Mesenchymal stem cell (in vitro differentiated cells and primary cell): ENCODE results near the gene MAPK8.
"Not testable (repeated sequence)": the region's sequence is repeated elsewhere in the genome, so short reads cannot be mapped to it uniquely, and the experiment has no call there.

Experiments
- DNase-seq: peaks from one replicate; pipeline ENCODE4 v3.0.0-alpha.2; 2013
- H2AFZ ChIP-seq: one replicate; pipeline ENCODE4 v1.6.1; 2013; ENCODE audit warnings: low read depth, mild to moderate bottlenecking, control low read depth, inconsistent platforms, low read length, moderate library complexity
- H2AK5ac ChIP-seq: 2 replicates; pipeline ENCODE4 v1.6.1; 2013; ENCODE audit warnings: low read length, moderate library complexity, mild to moderate bottlenecking, inconsistent platforms; ENCODE audit not compliant: severe bottlenecking
- H2BK120ac ChIP-seq: one replicate; pipeline ENCODE4 v1.6.1; 2013; ENCODE audit warnings: low read depth, mild to moderate bottlenecking, inconsistent platforms, low read length, moderate library complexity
- H2BK12ac ChIP-seq, 2 experiments: one replicate each; pipeline ENCODE4 v1.6.1; 2013; ENCODE audit warnings: inconsistent platforms in 2 of 2, low read length in 2 of 2, mild to moderate bottlenecking in 2 of 2, moderate library complexity in 2 of 2, control low read depth in 1 of 2
- H2BK15ac ChIP-seq: one replicate; pipeline ENCODE4 v1.6.1; 2013; ENCODE audit warnings: mild to moderate bottlenecking, low read depth, inconsistent platforms; ENCODE audit not compliant: poor library complexity, severe bottlenecking
- H2BK5ac ChIP-seq: 2 replicates; pipeline ENCODE4 v1.6.1; 2013; ENCODE audit warnings: low read depth, mild to moderate bottlenecking, low read length, control low read depth, inconsistent platforms; ENCODE audit not compliant: poor library complexity, severe bottlenecking
- H3K14ac ChIP-seq, 2 experiments: one replicate each; pipeline ENCODE4 v1.6.1; 2013; ENCODE audit warnings: inconsistent platforms in 2 of 2, low read length in 2 of 2, control low read depth in 1 of 2, mild to moderate bottlenecking in 1 of 2, moderate library complexity in 1 of 2
- H3K18ac ChIP-seq, 2 experiments: one replicate each; pipeline ENCODE4 v1.6.1; 2013; ENCODE audit warnings: inconsistent platforms in 2 of 2, low read length in 2 of 2, control low read depth in 1 of 2, low read depth in 1 of 2, mild to moderate bottlenecking in 1 of 2
- H3K23ac ChIP-seq, 2 experiments: one replicate each; pipeline ENCODE4 v1.6.1; 2013; ENCODE audit warnings: inconsistent platforms in 2 of 2, low read length in 2 of 2, mild to moderate bottlenecking in 2 of 2, moderate library complexity in 2 of 2, control low read depth in 1 of 2
- H3K27ac ChIP-seq: 2 replicates; pipeline ENCODE4 v1.5.1; 2013; ENCODE audit warnings: mild to moderate bottlenecking, moderate library complexity, low read length, control low read depth, inconsistent platforms; ENCODE audit not compliant: poor library complexity, severe bottlenecking
- H3K27me3 ChIP-seq, 2 experiments: 2 replicates each; pipeline versions ENCODE4 v1.6.1 to v1.7.0; 2013; ENCODE audit warnings: low read length in 2 of 2, mild to moderate bottlenecking in 2 of 2, moderate library complexity in 2 of 2, control low read depth in 1 of 2, inconsistent platforms in 1 of 2; ENCODE audit not compliant: control insufficient read depth in 1 of 2, insufficient read depth in 1 of 2
- H3K36me3 ChIP-seq, 2 experiments: 2 replicates each; pipeline versions ENCODE4 v1.6.1 to v1.7.0; 2013; ENCODE audit warnings: low read length in 2 of 2, control low read depth in 1 of 2, inconsistent platforms in 1 of 2, low read depth in 1 of 2, mild to moderate bottlenecking in 1 of 2; ENCODE audit not compliant: insufficient read depth in 2 of 2, control insufficient read depth in 1 of 2
- H3K4ac ChIP-seq, 2 experiments: one replicate each; pipeline ENCODE4 v1.6.1; 2013; ENCODE audit warnings: inconsistent platforms in 2 of 2, low read length in 2 of 2, mild to moderate bottlenecking in 2 of 2, moderate library complexity in 2 of 2, control low read depth in 1 of 2, low read depth in 1 of 2
- H3K4me1 ChIP-seq: 2 replicates; pipeline ENCODE4 v1.6.1; 2013; ENCODE audit warnings: low read depth, low read length, control low read depth; ENCODE audit not compliant: control insufficient read depth, insufficient read depth
- H3K4me2 ChIP-seq: 2 replicates; pipeline ENCODE4 v1.6.1; 2013; ENCODE audit warnings: low read length, mild to moderate bottlenecking, inconsistent platforms; ENCODE audit not compliant: poor library complexity, severe bottlenecking
- H3K4me3 ChIP-seq, 2 experiments: 2 replicates each; pipeline versions ENCODE4 v1.5.1 to v1.7.0; 2013; ENCODE audit warnings: low read length in 2 of 2, mild to moderate bottlenecking in 2 of 2, control low read depth in 1 of 2, low read depth in 1 of 2; ENCODE audit not compliant: insufficient read depth in 1 of 2
- H3K79me1 ChIP-seq: replicated peaks from 2 replicates; pipeline ENCODE4 v1.6.1; 2013; ENCODE audit warnings: mild to moderate bottlenecking, control low read depth, low read length, inconsistent platforms; ENCODE audit not compliant: poor library complexity, severe bottlenecking
- H3K9ac ChIP-seq: 2 replicates; pipeline ENCODE4 v1.7.0; 2013; ENCODE audit warnings: mild to moderate bottlenecking, low read length, moderate library complexity
- H3K9me3 ChIP-seq: 2 replicates; pipeline ENCODE4 v1.7.0; 2013; ENCODE audit warnings: mild to moderate bottlenecking, low read length; ENCODE audit not compliant: control insufficient read depth
- H4K8ac ChIP-seq: one replicate; pipeline ENCODE4 v1.6.1; 2013; ENCODE audit warnings: inconsistent platforms, mild to moderate bottlenecking, low read length, moderate library complexity
- H4K91ac ChIP-seq: one replicate; pipeline ENCODE4 v1.6.1; 2013; ENCODE audit warnings: mild to moderate bottlenecking, low read length, inconsistent platforms
- WGBS: methylation state at CpG from one replicate; pipeline ENCODE4 v1.1.7; 2013; ENCODE audit warnings: mixed read lengths; 5-methylcytosine and 5-hydroxymethylcytosine counted together

MAPK8 gene

GRCh38 chr10:48277093-48277492 is 29.4 kb upstream of the MAPK8 start:
- Histone ChIP-seq H3K27me3 (peaks cover 7 to 31% of the 10 kb centered on the region in 2 experiments), H2AK5ac (no peak overlapping the region), H3K18ac (no peak overlapping the region), H3K4me3 (no peak overlapping the region), H3K79me1 (no peaks in the 10 kb centered on the region), H3K9me3 (no peaks in the 10 kb centered on the region), H3K14ac (no peak overlapping the region), H3K9ac (no peak overlapping the region), H3K36me3 (no peaks in the 10 kb centered on the region), H4K8ac (no peak overlapping the region), H2AFZ (no peak overlapping the region), H3K4me1 (no peaks in the 10 kb centered on the region), H3K4me2 (no peak overlapping the region), H2BK12ac (no peak overlapping the region), H2BK5ac (no peak overlapping the region), H4K91ac (no peak overlapping the region), H3K23ac (no peak overlapping the region), H2BK120ac (no peak overlapping the region), H3K27ac (no peak overlapping the region), H3K4ac (no peak overlapping the region), H2BK15ac (no peak overlapping the region)
- WGBS = no CpG with 5 or more reads among the region's 1 CpG
- DNase-seq = no peak

DNA sequence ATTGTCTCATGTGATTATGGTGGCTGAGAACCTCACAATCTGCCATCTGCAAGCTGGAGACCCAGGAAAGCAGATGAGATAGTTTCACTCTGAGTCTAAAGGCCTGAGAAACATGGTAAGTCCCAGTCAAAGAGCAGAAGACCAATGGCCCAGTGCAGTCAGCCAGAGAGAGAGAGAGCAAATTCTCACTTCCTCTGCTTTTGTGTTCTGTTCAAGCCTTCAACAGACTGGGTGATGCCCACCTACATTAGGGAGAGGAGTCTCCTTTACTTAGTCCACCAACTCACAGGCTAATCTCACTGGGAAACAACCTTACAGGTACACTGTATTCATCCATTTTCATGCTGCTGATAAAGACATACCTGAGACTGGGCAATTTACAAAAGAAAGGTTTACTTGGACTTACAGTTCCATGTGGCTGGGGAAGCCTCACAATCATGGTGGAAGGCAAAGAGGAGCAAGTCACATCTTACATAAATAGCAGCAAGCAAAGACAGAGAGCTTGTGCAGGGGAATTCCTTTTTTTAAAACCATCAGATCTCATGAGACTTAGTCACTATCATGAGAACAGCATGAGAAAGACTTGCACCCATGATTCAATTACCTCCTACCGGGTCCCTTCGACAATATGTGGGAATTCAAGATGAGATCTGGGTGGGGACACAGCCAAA is 27.3 kb upstream of the MAPK8 start:
- H2BK12ac ChIP-seq = no peak overlapping the region
- H3K4me2 ChIP-seq = no peak overlapping the region
- peaks cover 7% of the 10 kb centered on the region for H3K9me3 ChIP-seq
- no peak overlapping the region for H3K14ac ChIP-seq
- H3K9ac ChIP-seq = no peak overlapping the region
- H2AFZ ChIP-seq = no peak overlapping the region
- no peak overlapping the region for H4K8ac ChIP-seq
- H3K79me1 ChIP-seq = no peaks in the 10 kb centered on the region
- H2AK5ac ChIP-seq = no peak overlapping the region
- no peak overlapping the region for H4K91ac ChIP-seq
- no peak overlapping the region for H2BK5ac ChIP-seq
- no peak overlapping the region for H3K18ac ChIP-seq
- H3K27me3 ChIP-seq = peaks cover 8 to 18% of the 10 kb centered on the region in 2 experiments
- no peak for DNase-seq
- no peak overlapping the region for H2BK120ac ChIP-seq
- H2BK15ac ChIP-seq = no peak overlapping the region
- no peaks in the 10 kb centered on the region for H3K36me3 ChIP-seq
- H3K4me1 ChIP-seq = no peaks in the 10 kb centered on the region
- H3K4ac ChIP-seq = no peak overlapping the region
- no peak overlapping the region for H3K27ac ChIP-seq
- 71% methylated on average over 2 of the region's 2 CpGs for WGBS
- no peak overlapping the region for H3K23ac ChIP-seq
- H3K4me3 ChIP-seq = no peak overlapping the region

GRCh38 chr10:48281697-48282096 is 24.8 kb upstream of the MAPK8 start:
- not testable (repeated sequence) for H2AFZ ChIP-seq, H3K23ac ChIP-seq, H3K4me2 ChIP-seq, H4K8ac ChIP-seq, H2BK12ac ChIP-seq, H4K91ac ChIP-seq, H3K18ac ChIP-seq, H3K4me3 ChIP-seq, H3K27ac ChIP-seq, H3K9ac ChIP-seq, H2BK15ac ChIP-seq, DNase-seq, H3K79me1 ChIP-seq, H2BK5ac ChIP-seq, H2BK120ac ChIP-seq, H3K4me1 ChIP-seq, H3K36me3 ChIP-seq, H3K4ac ChIP-seq, H3K14ac ChIP-seq, H2AK5ac ChIP-seq
- 69% methylated on average over 3 of the region's 4 CpGs for WGBS
- Histone ChIP-seq H3K9me3 (peaks cover 15% of the 10 kb centered on the region), H3K27me3 (peaks cover 22 to 31% of the 10 kb centered on the region in 2 experiments)

DNA sequence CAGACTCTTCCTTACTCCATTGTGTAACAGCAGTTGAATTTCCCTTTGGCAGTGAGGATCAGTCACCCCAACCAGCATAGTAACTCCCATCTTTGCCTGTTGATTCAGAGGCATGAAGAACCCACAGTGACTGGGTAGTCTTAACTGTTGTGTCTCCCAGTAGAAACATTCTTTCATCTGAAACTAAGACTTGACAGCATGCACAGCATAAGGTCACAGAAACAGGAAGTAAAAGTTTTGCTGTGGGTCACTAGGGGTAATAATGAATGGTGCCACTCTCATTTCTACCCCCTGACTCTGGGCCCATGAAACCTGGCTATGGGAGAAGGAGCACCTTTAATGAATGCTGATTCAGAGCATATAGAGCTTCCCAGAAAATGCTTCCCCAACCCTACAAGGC is 23.6 kb upstream of the MAPK8 start:
- DNase-seq = no peak
- no peak overlapping the region for H2AFZ ChIP-seq
- H3K79me1 ChIP-seq = no peaks in the 10 kb centered on the region
- no peaks in the 10 kb centered on the region for H3K36me3 ChIP-seq
- no peaks in the 10 kb centered on the region for H3K4me1 ChIP-seq
- no peak overlapping the region for H2AK5ac ChIP-seq
- no peak overlapping the region for H3K9ac ChIP-seq
- H3K18ac ChIP-seq = no peak overlapping the region
- no peak overlapping the region for H2BK120ac ChIP-seq
- H3K9me3 ChIP-seq = peaks cover 15% of the 10 kb centered on the region
- no peak overlapping the region for H4K8ac ChIP-seq
- no peak overlapping the region for H4K91ac ChIP-seq
- no peak overlapping the region for H3K4me2 ChIP-seq
- H3K23ac ChIP-seq = no peak overlapping the region
- H3K27ac ChIP-seq = no peak overlapping the region
- peaks cover 24 to 36% of the 10 kb centered on the region in 2 experiments for H3K27me3 ChIP-seq
- no peak overlapping the region for H2BK5ac ChIP-seq
- no peak overlapping the region for H2BK12ac ChIP-seq
- no peak overlapping the region for H3K14ac ChIP-seq
- no peak overlapping the region for H3K4ac ChIP-seq
- H2BK15ac ChIP-seq = no peak overlapping the region
- H3K4me3 ChIP-seq = no peak overlapping the region
